ENCODE data around the gene CTAG2. TPM values are rescaled to one million over a fixed set of nuclear protein-coding genes. Genes with fewer than 3 reads are reported as not detected.

Gene CTAG2
- total and polyA plus RNA-seq, 2 donors (not counting 3 experiments of a cell fraction or from before 2014, with no cell fraction given), result not detected

DNA sequence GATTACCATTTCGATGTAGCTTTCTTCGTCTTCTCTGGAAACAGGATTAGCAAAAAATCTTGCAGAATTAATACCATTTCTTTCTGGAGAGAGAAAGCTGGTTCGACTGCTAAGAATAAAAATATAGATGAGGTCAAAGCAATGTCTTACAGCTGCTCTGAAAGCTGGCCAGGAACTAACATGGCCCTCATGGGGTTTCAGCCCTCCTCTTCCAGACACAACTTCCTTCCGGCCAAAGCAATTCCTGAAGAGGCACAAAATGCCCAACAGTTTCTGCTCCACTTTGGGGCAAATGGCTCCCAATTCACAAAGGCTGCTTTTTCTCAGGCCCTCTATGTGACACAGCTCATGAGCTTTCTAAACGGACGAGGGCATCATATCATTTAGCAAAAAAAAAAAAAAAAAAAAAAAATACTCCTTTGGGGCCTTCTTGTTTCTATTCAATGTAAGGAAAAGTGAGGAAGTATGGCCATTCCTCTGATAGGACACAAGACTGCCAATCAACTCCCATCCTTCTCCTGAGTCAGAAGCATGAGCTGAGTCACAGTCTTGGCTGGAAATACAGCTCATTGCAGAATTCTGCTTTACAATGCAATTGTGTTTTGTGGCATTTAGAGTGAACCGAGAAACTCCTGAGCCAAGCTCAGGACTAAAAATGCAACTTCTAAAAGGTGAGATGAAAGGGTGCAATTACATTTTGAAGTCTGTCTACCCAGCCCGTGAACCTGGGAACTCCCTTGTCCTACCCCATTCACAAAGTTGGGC, 42.7 kb upstream of the CTAG2 start:
- dilution Hi-C loops (cut with MboI; ENCODE audit: extremely low pct_ligation_motif_present, low sequenced_read_pairs) (no loop called here), intact Hi-C loops (cut with micrococcal nuclease) (no loop called here)
- Histone ChIP-seq H3K27me3 (ENCODE audit: control insufficient read depth in 2 of 2, insufficient read depth in 2 of 2, low read length in 2 of 2) (no peaks in the 10 kb centered on the region), H4K20me1 (replicated peaks; ENCODE audit: control insufficient read depth, extremely low read depth, insufficient read depth, low read length) (no peaks in the 10 kb centered on the region), H3K4me2 (ENCODE audit: insufficient read depth, low read length) (no peak overlapping the region), H2AFZ (ENCODE audit: low read depth, low read length) (no peak overlapping the region), H3K4me3 (replicated peaks in 1 of 3; ENCODE audit: insufficient read depth in 1 of 3, low read depth in 1 of 3, low read length in 3 of 3) (no peak overlapping the region), H3K27ac (ENCODE audit: insufficient read depth, low read depth, low read length) (no peak overlapping the region), H3K9me1 (replicated peaks; ENCODE audit: control insufficient read depth, extremely low read depth, insufficient read depth, low read length) (no peaks in the 10 kb centered on the region), H3K36me3 (ENCODE audit: control insufficient read depth in 2 of 2, extremely low read depth in 1 of 2, insufficient read depth in 2 of 2, low read length in 2 of 2) (peaks cover 0 to 11% of the 10 kb centered on the region in 2 experiments), H3K9me3 (replicated peaks; ENCODE audit: control insufficient read depth, insufficient read depth, low read length) (no peaks in the 10 kb centered on the region), H3K4me1 (ENCODE audit: control insufficient read depth, extremely low read depth, insufficient read depth, low read length) (peaks cover 3% of the 10 kb centered on the region), H3K79me2 (ENCODE audit: control insufficient read depth, insufficient read depth, low read length) (no peaks in the 10 kb centered on the region), H3K9ac (replicated peaks; ENCODE audit: extremely low read depth, insufficient read depth, low read length) (no peak overlapping the region)
- ChIA-PET POLR2A (no interaction called here), CTCF (interaction anchor here (0.6 to 1.8 kb wide), 3 partner anchors 17 to 56 kb away, joined by 4 to 13 read pairs (median 5); partner anchors contain the start of gene GAB3)
- DNase-seq (ENCODE audit: low read depth, low spot score), result peak; percentile 3
- FAIRE-seq, result peak; percentile 70
- no TSS peak for BruUV-seq (replicated peaks)
- TF ChIP-seq CTCF (IDR thresholded peaks at IDR 0.05; ENCODE audit: extremely low read depth in 1 of 2, insufficient read depth in 1 of 2, low read depth in 1 of 2, low read length in 2 of 2) (no peak), FOS (IDR thresholded peaks at IDR 0.05; ENCODE audit: borderline replicate concordance, insufficient read depth, low read length) (peak; percentile 63)

GRCh38 chrX:154693394-154693793, 40.0 kb upstream of the CTAG2 start:
- FAIRE-seq, result no peak
- H3K79me2 ChIP-seq (ENCODE audit: control insufficient read depth, insufficient read depth, low read length), result no peaks in the 10 kb centered on the region
- dilution Hi-C loops (cut with MboI; ENCODE audit: extremely low pct_ligation_motif_present, low sequenced_read_pairs), result no loop called here

More at GRCh38 chrX:154693394-154693793, 40.0 kb upstream of the CTAG2 start:
- no peak overlapping the region for H3K9ac ChIP-seq (replicated peaks; ENCODE audit: extremely low read depth, insufficient read depth, low read length)
- H3K4me3 ChIP-seq (replicated peaks in 1 of 3; ENCODE audit: insufficient read depth in 1 of 3, low read depth in 1 of 3, low read length in 3 of 3), result no peak overlapping the region
- BruUV-seq (replicated peaks), result no TSS peak
- no peaks in the 10 kb centered on the region for H3K27me3 ChIP-seq (ENCODE audit: control insufficient read depth in 2 of 2, insufficient read depth in 2 of 2, low read length in 2 of 2)
- H3K9me3 ChIP-seq (replicated peaks; ENCODE audit: control insufficient read depth, insufficient read depth, low read length), result no peaks in the 10 kb centered on the region
- H3K9me1 ChIP-seq (replicated peaks; ENCODE audit: control insufficient read depth, extremely low read depth, insufficient read depth, low read length), result no peaks in the 10 kb centered on the region
- POLR2A ChIA-PET, result no interaction called here
- peaks cover 3% of the 10 kb centered on the region for H3K4me1 ChIP-seq (ENCODE audit: control insufficient read depth, extremely low read depth, insufficient read depth, low read length)
- H3K27ac ChIP-seq (ENCODE audit: insufficient read depth, low read depth, low read length), result no peak overlapping the region
- no peaks in the 10 kb centered on the region for H4K20me1 ChIP-seq (replicated peaks; ENCODE audit: control insufficient read depth, extremely low read depth, insufficient read depth, low read length)
- intact Hi-C loops (cut with micrococcal nuclease), result no loop called here
- CTCF ChIA-PET, result no interaction called here
- H3K4me2 ChIP-seq (ENCODE audit: insufficient read depth, low read length), result no peak overlapping the region
- TF ChIP-seq EZH2 (IDR thresholded peaks at IDR 0.05; ENCODE audit: borderline replicate concordance, low read depth, low read length, severe bottlenecking), result no peak
- TF ChIP-seq CTCF (IDR thresholded peaks at IDR 0.05; ENCODE audit: extremely low read depth in 1 of 2, insufficient read depth in 1 of 2, low read depth in 1 of 2, low read length in 2 of 2), result no peak
- no peak for TF ChIP-seq GATA2 (IDR thresholded peaks at IDR 0.05; ENCODE audit: insufficient read depth, insufficient read length, low read depth, low read length)
- TF ChIP-seq MYC (IDR thresholded peaks at IDR 0.05; ENCODE audit: low read depth, low read length), result no peak
- TF ChIP-seq JUN (IDR thresholded peaks at IDR 0.05; ENCODE audit: borderline replicate concordance, insufficient read depth, insufficient read length, low read depth), result no peak
- TF ChIP-seq FOS (IDR thresholded peaks at IDR 0.05; ENCODE audit: borderline replicate concordance, insufficient read depth, low read length), result no peak
- TF ChIP-seq, protein P1, sequence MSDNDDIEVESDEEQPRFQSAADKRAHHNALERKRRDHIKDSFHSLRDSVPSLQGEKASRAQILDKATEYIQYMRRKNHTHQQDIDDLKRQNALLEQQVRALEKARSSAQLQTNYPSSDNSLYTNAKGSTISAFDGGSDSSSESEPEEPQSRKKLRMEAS (IDR thresholded peaks at IDR 0.05; ENCODE audit: insufficient read depth, insufficient read length), result no peak
- no peak for TF ChIP-seq POLR2AphosphoS5 (IDR thresholded peaks at IDR 0.05; ENCODE audit: insufficient read depth, low read depth, low read length)
- no peak for TF ChIP-seq POLR2A (IDR thresholded peaks at IDR 0.05; ENCODE audit: low read depth, low read length)
- H2AFZ ChIP-seq (ENCODE audit: low read depth, low read length), result no peak overlapping the region
- DNase-seq (ENCODE audit: low read depth, low spot score), result no peak
- H3K36me3 ChIP-seq (ENCODE audit: control insufficient read depth in 2 of 2, extremely low read depth in 1 of 2, insufficient read depth in 2 of 2, low read length in 2 of 2), result peaks cover 0 to 5% of the 10 kb centered on the region in 2 experiments
